Right lobe of liver (tissue), 4 donors: Measurements from ENCODE around the gene NPR1.
"Not testable (repeated sequence)": the region's sequence is repeated elsewhere in the genome, so short reads cannot be mapped to it uniquely, and the experiment has no call there.

ENCODE experiments used
- POLR2A ChIP-seq: fragments of 450-650 bp; IDR thresholded peaks from one replicate; pipeline ENCODE4 v1.6.1; 2017; ENCODE audit warnings: antibody characterized with exemption, mild to moderate bottlenecking
- TF ChIP-seq, protein P1 (sequence below), 4 donors: fragments of 200-600 bp in 3 of 4; fragments of 450-650 bp in 1 of 4; IDR thresholded peaks; one replicate each; pipeline versions ENCODE4 v1.5.1 to v1.8.0; 2016 to 2022; ENCODE audit warnings: antibody characterized with exemption in 4 of 4, mild to moderate bottlenecking in 2 of 4
- donor health status: DM: no; HTN: no; CAD: no.
- donor health status: DM: no; HTN: no; CAD: no.
- donor health status: DM: no; HTN: yes; CAD: no.

DNA sequence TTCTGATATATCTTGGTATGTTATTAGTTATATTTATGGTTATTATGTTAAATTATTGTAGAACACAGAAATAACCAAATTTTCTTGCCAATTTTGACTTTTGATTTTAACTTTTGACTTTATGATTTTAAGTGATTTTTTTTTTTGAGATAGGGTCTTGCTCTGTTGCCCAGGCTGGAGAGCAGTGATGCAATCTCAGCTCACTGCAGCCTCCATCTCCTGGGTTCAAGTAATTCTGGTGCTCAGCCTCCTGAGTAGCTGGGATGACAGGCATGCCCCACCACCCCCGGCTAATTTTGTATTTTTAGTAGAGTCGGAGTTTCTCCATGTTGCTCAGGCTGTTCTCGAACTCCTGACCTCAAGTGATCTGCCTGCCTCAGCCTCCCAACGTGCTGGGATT is 46.1 kb downstream of the NPR1 start:
- TF ChIP-seq, protein P1, sequence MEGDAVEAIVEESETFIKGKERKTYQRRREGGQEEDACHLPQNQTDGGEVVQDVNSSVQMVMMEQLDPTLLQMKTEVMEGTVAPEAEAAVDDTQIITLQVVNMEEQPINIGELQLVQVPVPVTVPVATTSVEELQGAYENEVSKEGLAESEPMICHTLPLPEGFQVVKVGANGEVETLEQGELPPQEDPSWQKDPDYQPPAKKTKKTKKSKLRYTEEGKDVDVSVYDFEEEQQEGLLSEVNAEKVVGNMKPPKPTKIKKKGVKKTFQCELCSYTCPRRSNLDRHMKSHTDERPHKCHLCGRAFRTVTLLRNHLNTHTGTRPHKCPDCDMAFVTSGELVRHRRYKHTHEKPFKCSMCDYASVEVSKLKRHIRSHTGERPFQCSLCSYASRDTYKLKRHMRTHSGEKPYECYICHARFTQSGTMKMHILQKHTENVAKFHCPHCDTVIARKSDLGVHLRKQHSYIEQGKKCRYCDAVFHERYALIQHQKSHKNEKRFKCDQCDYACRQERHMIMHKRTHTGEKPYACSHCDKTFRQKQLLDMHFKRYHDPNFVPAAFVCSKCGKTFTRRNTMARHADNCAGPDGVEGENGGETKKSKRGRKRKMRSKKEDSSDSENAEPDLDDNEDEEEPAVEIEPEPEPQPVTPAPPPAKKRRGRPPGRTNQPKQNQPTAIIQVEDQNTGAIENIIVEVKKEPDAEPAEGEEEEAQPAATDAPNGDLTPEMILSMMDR (IDR thresholded peaks at IDR 0.05), result not testable (repeated sequence)
- not testable (repeated sequence) for TF ChIP-seq POLR2A
